ENCODE data around the gene SLC25A21.
A peak's percentile ranks its signal among the peaks of the same experiment; 100 is the strongest.
"Not testable (repeated sequence)": the region's sequence is repeated elsewhere in the genome, so short reads cannot be mapped to it uniquely, and the experiment has no call there.

The SLC25A21 gene

GRCh38 chr14:37186865-37187264 is 14.5 kb upstream of the SLC25A21 start:
- no peak for DNase-seq (ENCODE audit: low read depth, low spot score)

GRCh38 chr14:37185670-37186069 is 13.3 kb upstream of the SLC25A21 start:
- no peak for DNase-seq (ENCODE audit: low read depth, low spot score)

- DNase-seq (ENCODE audit: low read depth, low spot score), result not testable (repeated sequence)
Observed at GRCh38 chr14:37184520-37184919, 12.1 kb upstream of the SLC25A21 start.

GRCh38 chr14:37181441-37181840 is 9.0 kb upstream of the SLC25A21 start:
- DNase-seq (ENCODE audit: low read depth, low spot score), result no peak

- not testable (repeated sequence) for DNase-seq (ENCODE audit: low read depth, low spot score)
Observed at GRCh38 chr14:37180886-37181285, 8.5 kb upstream of the SLC25A21 start.

GRCh38 chr14:37179896-37180502 is 7.6 kb upstream of the SLC25A21 start:
- DNase-seq (ENCODE audit: low read depth, low spot score), result no peak

GRCh38 chr14:37172936-37173614 is 669 bp upstream of the SLC25A21 start:
- no peak for DNase-seq (ENCODE audit: low read depth, low spot score)

- DNase-seq (ENCODE audit: low read depth, low spot score), result no peak
Observed at GRCh38 chr14:37171678-37172023, 755 bp downstream of the SLC25A21 start.

GRCh38 chr14:37170993-37171392 is 1.4 kb downstream of the SLC25A21 start:
- no peak for DNase-seq (ENCODE audit: low read depth, low spot score)

GRCh38 chr14:37170237-37170636 is 2.2 kb downstream of the SLC25A21 start:
- no peak for DNase-seq (ENCODE audit: low read depth, low spot score)

- DNase-seq (ENCODE audit: low read depth, low spot score), result no peak
Observed at GRCh38 chr14:37168721-37169120, 3.7 kb downstream of the SLC25A21 start.

GRCh38 chr14:37167151-37168047 is 5.0 kb downstream of the SLC25A21 start:
- no peak for DNase-seq (ENCODE audit: low read depth, low spot score)

- DNase-seq (ENCODE audit: low read depth, low spot score), result no peak
Observed at GRCh38 chr14:37165794-37166193, 6.6 kb downstream of the SLC25A21 start.

- not testable (repeated sequence) for DNase-seq (ENCODE audit: low read depth, low spot score)
Observed at GRCh38 chr14:37162307-37162706, 10.1 kb downstream of the SLC25A21 start.

- DNase-seq (ENCODE audit: low read depth, low spot score), result no peak
Observed at GRCh38 chr14:37157987-37158386, 14.4 kb downstream of the SLC25A21 start.

- no peak for DNase-seq (ENCODE audit: low read depth, low spot score)
Observed at GRCh38 chr14:37153483-37153882, 18.9 kb downstream of the SLC25A21 start.

- no peak for DNase-seq (ENCODE audit: low read depth, low spot score)
Observed at GRCh38 chr14:37153005-37153404, 19.4 kb downstream of the SLC25A21 start.

- DNase-seq (ENCODE audit: low read depth, low spot score), result peak; percentile 71
Observed at GRCh38 chr14:37150414-37150813, 22.0 kb downstream of the SLC25A21 start.

GRCh38 chr14:37147310-37147880 is 25.0 kb downstream of the SLC25A21 start:
- DNase-seq (ENCODE audit: low read depth, low spot score), result peak; percentile 21

- DNase-seq (ENCODE audit: low read depth, low spot score), result not testable (repeated sequence)
Observed at GRCh38 chr14:37146438-37146837, 26.0 kb downstream of the SLC25A21 start.

- DNase-seq (ENCODE audit: low read depth, low spot score), result no peak
Observed at GRCh38 chr14:37145395-37145794, 27.0 kb downstream of the SLC25A21 start.

- no peak for DNase-seq (ENCODE audit: low read depth, low spot score)
Observed at GRCh38 chr14:37144729-37145363, 27.6 kb downstream of the SLC25A21 start.

Data from astrocyte of the hippocampus (primary cell).